Measurements from ENCODE around the gene PPFIA1. TPM values are rescaled to one million over a fixed set of nuclear protein-coding genes. Genes with fewer than 3 reads are reported as not detected.

Gene PPFIA1
- total RNA-seq, 2 donors from 2014 or later = 45.6 to 49.4 TPM

DNA sequence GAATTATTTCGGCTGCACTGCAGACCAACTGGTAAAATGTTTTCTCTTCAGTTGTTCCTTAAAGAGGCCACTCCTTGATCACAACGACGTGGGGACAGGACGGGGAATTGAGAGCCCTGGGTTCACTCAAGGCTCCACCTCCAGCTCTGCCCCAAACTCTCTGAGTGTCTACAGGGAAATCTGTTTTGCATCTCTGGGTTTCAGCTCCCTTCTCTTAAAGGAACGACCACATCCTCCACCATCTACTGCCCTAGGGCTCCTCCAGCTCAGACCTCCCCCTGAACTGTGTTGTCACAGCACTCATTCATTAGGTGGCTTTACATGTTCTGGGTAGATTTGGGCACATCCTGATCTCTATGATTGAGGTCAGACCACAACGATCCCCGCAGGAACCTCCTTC, 5.1 kb upstream of the PPFIA1 start:
- Mint-ChIP-seq H3K27me3 (peaks cover 9% of the 10 kb centered on the region), H3K27ac (no peak overlapping the region), H3K4me1 (peaks cover 6% of the 10 kb centered on the region), H3K4me3 (no peak overlapping the region), H3K36me3 (ENCODE audit: low read depth) (no peaks in the 10 kb centered on the region)
- ATAC-seq (no peak), DNase-seq (no peak)
- no peaks in the 10 kb centered on the region for H3K9me3 ChIP-seq (ENCODE audit: control insufficient read depth, low read length, poor library complexity, severe bottlenecking)

DNA sequence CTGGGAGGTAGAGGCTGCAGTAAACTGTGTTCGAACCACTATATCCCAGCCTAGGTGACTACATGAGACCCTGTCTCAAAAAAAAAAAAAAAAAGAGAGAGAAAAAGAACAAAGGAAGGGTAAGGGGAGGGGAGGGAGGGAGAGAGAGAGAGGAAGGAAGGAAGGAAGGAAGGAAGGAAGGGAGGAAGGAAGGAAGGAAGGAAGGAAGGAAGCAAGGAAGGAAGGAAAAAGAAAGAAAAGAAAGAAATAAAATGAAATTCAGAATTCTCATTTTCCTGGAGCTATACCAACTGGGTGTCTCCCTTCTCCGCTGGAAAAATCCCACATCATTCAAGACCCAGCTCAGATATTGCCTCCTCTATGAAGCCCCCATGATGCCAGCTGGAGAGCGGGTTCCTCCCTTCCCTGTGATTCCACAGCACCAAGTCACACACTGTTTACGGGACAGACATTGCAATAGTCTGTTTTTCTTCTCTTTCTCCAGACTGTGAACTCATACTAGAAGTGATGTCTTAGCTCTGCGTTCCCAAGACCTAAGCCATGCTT, 3.0 kb upstream of the PPFIA1 start:
- H3K27me3 Mint-ChIP-seq = peaks cover 9% of the 10 kb centered on the region
- ATAC-seq = no peak
- no peak overlapping the region for H3K27ac Mint-ChIP-seq
- H3K4me1 Mint-ChIP-seq = peaks cover 12% of the 10 kb centered on the region
- H3K36me3 Mint-ChIP-seq (ENCODE audit: low read depth) = no peaks in the 10 kb centered on the region
- no peak overlapping the region for H3K4me3 Mint-ChIP-seq
- H3K9me3 ChIP-seq (ENCODE audit: control insufficient read depth, low read length, poor library complexity, severe bottlenecking) = no peaks in the 10 kb centered on the region
- DNase-seq = no peak

DNA sequence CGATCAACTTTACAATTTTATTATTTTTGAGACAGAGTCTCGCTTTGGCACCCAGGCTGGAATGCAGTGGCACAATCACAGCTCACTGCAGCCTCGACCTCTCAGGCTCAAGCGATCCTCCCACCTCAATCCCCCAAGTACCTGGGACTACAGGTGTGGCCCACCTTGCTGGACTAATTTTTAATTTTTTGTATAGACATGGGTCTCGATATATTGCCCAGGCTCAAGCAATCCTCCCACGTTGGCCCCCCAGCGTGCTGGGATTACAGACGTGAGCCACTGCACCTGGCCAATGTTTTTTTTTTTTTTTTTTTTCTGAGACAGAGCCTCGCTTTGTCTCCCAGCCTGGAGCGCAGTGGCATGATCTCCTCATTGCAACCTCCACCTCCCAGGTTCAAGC, 2.0 kb upstream of the PPFIA1 start:
- peaks cover 9% of the 10 kb centered on the region for H3K27me3 Mint-ChIP-seq
- no peaks in the 10 kb centered on the region for H3K9me3 ChIP-seq (ENCODE audit: control insufficient read depth, low read length, poor library complexity, severe bottlenecking)
- H3K27ac Mint-ChIP-seq = no peak overlapping the region
- H3K36me3 Mint-ChIP-seq (ENCODE audit: low read depth) = no peaks in the 10 kb centered on the region
- peaks cover 15% of the 10 kb centered on the region for H3K4me1 Mint-ChIP-seq
- ATAC-seq (no peak), DNase-seq (no peak)
- H3K4me3 Mint-ChIP-seq = no peak overlapping the region

DNA sequence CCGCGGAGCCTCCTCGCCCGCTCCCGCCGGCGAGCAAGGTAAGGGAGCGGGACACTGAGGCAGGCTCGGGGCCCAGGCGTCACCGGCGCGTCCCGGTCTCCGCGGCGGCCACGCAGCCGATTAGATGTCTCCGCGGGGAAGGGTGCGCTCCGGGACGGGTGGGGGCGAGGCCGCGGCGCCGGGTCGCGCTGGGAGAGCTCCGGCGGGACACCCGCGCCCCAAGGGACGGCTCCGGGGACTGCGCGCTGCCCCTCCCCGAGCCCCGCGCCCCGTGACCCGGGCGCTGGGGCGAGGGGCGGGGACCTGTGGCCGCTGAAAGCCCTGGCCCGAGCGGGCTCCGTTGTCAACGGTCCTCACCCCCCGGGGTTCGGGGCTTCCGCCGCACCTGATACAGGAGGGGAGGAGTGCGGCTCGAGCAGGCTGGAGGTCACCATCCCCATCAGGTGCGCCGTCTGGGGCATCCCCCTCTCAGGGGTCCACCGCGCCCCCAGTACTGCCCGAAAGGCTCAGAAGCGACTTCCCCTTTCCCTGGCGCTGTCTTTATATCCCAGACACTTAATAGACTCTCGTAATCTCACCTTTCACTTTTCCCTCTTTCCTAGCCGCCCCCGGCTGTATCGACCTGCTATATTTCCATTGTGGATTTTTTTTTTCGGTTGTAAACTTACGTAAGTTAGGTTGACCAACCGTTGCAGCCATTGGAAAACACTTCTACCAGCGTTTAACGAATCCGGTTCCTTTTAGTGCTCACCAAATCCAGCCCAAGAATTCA, 573 bp downstream of the PPFIA1 start:
- no peaks in the 10 kb centered on the region for H3K9me3 ChIP-seq (ENCODE audit: control insufficient read depth, low read length, poor library complexity, severe bottlenecking)
- Mint-ChIP-seq H3K36me3 (ENCODE audit: low read depth) (peaks cover 2% of the 10 kb centered on the region), H3K4me1 (peaks cover 27% of the 10 kb centered on the region), H3K4me3 (peak overlapping the region; percentile 92), H3K27me3 (no peaks in the 10 kb centered on the region), H3K27ac (peak overlapping the region; percentile 87)
- ATAC-seq (peak; percentile 61), DNase-seq (peak; percentile 32 to 56 (median 53))

DNA sequence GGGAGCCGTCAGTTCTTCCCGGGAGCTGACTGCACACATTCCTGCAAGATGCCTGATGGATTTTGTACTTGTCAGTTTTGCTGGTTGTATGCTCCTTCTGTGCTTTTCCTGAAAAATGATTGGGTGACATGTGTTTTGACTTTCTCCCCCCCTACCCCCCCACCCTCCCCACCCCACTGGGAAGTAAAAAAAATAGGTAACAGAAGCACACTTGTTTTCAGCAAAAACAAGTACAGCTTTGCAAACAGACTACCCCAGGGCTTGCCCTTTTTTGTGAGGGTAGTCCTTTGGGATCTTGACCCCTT, 1.1 kb downstream of the PPFIA1 start:
- H3K4me3 Mint-ChIP-seq = peak overlapping the region; percentile 92
- ATAC-seq (no peak), DNase-seq (no peak)
- peak overlapping the region; percentile 87 for H3K27ac Mint-ChIP-seq
- no peaks in the 10 kb centered on the region for H3K27me3 Mint-ChIP-seq
- H3K36me3 Mint-ChIP-seq (ENCODE audit: low read depth) = peaks cover 2% of the 10 kb centered on the region
- H3K9me3 ChIP-seq (ENCODE audit: control insufficient read depth, low read length, poor library complexity, severe bottlenecking) = no peaks in the 10 kb centered on the region
- peaks cover 27% of the 10 kb centered on the region for H3K4me1 Mint-ChIP-seq

DNA sequence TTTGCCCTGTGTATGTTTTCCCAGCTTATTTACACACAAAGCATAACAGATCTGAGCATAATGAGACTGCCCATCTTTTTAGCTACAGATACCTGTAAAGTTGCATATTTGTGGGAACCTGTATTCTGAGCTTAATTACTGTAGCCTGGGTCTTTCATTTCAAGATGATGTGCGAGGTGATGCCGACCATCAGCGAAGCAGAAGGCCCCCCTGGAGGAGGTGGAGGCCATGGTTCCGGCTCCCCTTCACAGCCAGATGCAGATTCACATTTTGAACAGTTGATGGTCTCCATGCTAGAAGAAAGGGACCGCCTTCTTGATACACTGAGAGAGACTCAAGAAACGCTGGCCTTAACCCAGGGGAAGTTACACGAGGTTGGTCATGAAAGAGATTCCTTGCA, 1.5 kb downstream of the PPFIA1 start:
- ATAC-seq (no peak), DNase-seq (no peak)
- no peaks in the 10 kb centered on the region for H3K9me3 ChIP-seq (ENCODE audit: control insufficient read depth, low read length, poor library complexity, severe bottlenecking)
- Mint-ChIP-seq H3K27ac (peak overlapping the region; percentile 87), H3K4me3 (peak overlapping the region; percentile 49), H3K27me3 (no peaks in the 10 kb centered on the region), H3K4me1 (peaks cover 27% of the 10 kb centered on the region), H3K36me3 (ENCODE audit: low read depth) (peaks cover 2% of the 10 kb centered on the region)

DNA sequence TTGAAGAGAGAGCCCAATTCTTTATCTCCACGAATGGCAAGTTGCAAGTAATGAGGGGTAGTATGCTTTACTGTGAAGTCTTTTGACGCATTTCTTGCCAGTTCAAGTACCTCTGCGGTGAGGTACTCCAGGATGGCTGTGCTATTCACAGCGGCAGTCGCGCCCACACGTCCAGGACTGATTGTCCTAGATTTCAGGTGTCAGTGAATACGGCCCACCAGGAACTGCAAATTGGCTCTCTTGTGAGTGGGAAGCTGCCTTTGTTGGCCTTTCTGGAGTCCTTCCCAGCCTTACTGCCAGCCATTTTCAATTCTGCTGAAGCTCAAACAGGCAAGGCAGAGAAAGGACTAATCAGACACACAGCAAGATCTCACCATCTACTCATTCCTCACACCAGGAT, 8.5 kb downstream of the PPFIA1 start:
- H3K4me3 Mint-ChIP-seq = no peak overlapping the region
- ATAC-seq (no peak), DNase-seq (no peak)
- H3K27me3 Mint-ChIP-seq = no peaks in the 10 kb centered on the region
- no peaks in the 10 kb centered on the region for H3K9me3 ChIP-seq (ENCODE audit: control insufficient read depth, low read length, poor library complexity, severe bottlenecking)
- peaks cover 8% of the 10 kb centered on the region for H3K36me3 Mint-ChIP-seq (ENCODE audit: low read depth)
- no peak overlapping the region for H3K27ac Mint-ChIP-seq
- peaks cover 35% of the 10 kb centered on the region for H3K4me1 Mint-ChIP-seq

DNA sequence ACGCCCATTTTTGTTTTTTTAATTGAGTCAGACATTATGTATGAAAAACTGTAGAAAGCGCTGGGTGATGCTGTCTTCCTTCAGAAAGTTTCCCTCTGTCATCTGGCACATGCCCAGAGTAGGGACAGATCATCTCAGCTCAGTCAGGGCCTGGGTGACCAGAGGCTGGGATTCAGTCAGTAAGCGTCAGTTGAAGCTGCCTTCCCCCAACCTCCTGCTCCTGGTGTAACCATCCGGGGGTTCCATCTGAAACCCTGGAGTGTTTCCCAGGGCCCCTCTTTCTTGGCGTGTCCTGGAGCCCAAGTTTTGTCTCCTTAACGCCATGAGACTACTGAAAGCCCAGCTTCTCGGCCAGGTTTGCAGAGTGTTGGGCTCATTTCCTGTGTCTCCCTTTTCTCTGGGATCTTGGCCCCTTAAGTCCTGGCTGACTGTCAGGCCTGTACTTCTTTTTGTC, 10.7 kb downstream of the PPFIA1 start:
- Mint-ChIP-seq H3K36me3 (ENCODE audit: low read depth) (peaks cover 12% of the 10 kb centered on the region), H3K4me1 (peaks cover 27% of the 10 kb centered on the region), H3K27ac (peak overlapping the region; percentile 34), H3K27me3 (no peaks in the 10 kb centered on the region), H3K4me3 (no peak overlapping the region)
- H3K9me3 ChIP-seq (ENCODE audit: control insufficient read depth, low read length, poor library complexity, severe bottlenecking) = no peaks in the 10 kb centered on the region
- no peak for DNase-seq
- no peak for ATAC-seq

DNA sequence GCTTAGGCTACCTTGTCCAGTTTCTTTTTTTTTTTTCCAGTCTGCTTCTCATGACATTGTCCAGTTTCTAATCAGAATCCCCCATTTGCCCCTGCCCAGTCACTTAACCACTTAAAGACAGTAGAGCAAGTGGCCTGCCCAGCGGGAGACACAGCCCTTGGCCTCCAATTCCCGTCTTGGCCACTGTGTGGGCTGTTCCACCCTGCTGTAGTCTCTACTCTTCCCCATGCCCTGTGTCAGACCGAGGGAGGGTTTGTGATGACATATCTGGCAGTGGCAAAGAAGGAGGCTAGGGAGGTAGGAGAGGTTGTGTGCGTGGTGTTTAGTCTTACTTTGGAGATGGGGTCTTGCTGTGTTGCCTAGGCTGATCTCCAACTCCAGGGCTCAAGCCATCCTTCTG, 11.5 kb downstream of the PPFIA1 start:
- H3K36me3 Mint-ChIP-seq (ENCODE audit: low read depth) = peaks cover 12% of the 10 kb centered on the region
- H3K27ac Mint-ChIP-seq = peak overlapping the region; percentile 34

DNA sequence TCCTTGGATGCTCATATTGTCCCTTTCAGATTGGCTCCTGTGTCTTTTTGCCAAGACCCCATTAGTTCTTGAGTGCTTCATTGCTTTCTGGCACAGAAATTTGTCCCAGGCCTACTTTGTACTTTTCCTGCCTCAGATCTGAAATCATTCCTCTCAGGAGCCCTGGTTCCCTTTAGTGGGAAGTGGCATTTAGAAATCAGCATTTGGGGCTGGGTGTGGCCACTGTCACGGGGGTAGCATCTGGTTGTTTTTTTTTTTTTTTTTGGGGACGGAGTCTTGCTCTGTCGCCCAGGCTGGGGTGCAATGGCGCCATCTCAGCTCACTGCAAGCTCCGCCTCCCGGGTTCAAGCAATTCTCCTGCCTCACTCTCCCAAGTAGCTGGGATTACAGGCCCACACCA, 18.2 kb downstream of the PPFIA1 start:
- Mint-ChIP-seq H3K27me3 (no peaks in the 10 kb centered on the region), H3K4me1 (peaks cover 22% of the 10 kb centered on the region), H3K36me3 (ENCODE audit: low read depth) (peaks cover 9% of the 10 kb centered on the region), H3K4me3 (no peak overlapping the region), H3K27ac (no peak overlapping the region)
- no peak for ATAC-seq
- no peak for DNase-seq
- H3K9me3 ChIP-seq (ENCODE audit: control insufficient read depth, low read length, poor library complexity, severe bottlenecking) = no peaks in the 10 kb centered on the region

More for the DNA sequence above, 11.5 kb downstream of the PPFIA1 start:
- H3K9me3 ChIP-seq (ENCODE audit: control insufficient read depth, low read length, poor library complexity, severe bottlenecking) = no peaks in the 10 kb centered on the region
- H3K4me1 Mint-ChIP-seq = peaks cover 30% of the 10 kb centered on the region
- ATAC-seq (no peak), DNase-seq (no peak)
- no peak overlapping the region for H3K4me3 Mint-ChIP-seq
- H3K27me3 Mint-ChIP-seq = no peaks in the 10 kb centered on the region

DNA sequence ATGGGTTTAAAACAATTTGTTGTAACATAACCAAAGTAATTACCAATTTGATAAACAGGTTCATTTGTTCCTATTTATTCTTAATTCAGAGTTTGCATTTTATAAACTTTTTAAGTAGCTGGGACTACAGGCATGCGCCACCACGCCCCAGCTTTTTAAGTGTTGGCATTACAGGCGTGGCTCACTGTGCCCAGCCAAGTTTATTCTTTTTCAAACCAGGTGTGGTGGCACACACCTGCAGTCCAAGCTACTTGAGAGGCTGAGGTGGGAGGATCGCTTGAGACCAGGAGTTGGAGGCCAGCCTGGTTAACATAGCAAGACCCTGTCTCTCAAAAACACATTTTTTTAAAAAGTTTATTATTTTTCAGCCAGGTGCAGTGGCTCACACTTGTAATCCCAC, 19.1 kb downstream of the PPFIA1 start:
- ATAC-seq (no peak), DNase-seq (no peak)
- no peak overlapping the region for H3K27ac Mint-ChIP-seq
- H3K36me3 Mint-ChIP-seq (ENCODE audit: low read depth) = peaks cover 6% of the 10 kb centered on the region
- no peak overlapping the region for H3K4me3 Mint-ChIP-seq
- H3K9me3 ChIP-seq (ENCODE audit: control insufficient read depth, low read length, poor library complexity, severe bottlenecking) = no peaks in the 10 kb centered on the region
- H3K27me3 Mint-ChIP-seq = no peaks in the 10 kb centered on the region
- peaks cover 20% of the 10 kb centered on the region for H3K4me1 Mint-ChIP-seq

DNA sequence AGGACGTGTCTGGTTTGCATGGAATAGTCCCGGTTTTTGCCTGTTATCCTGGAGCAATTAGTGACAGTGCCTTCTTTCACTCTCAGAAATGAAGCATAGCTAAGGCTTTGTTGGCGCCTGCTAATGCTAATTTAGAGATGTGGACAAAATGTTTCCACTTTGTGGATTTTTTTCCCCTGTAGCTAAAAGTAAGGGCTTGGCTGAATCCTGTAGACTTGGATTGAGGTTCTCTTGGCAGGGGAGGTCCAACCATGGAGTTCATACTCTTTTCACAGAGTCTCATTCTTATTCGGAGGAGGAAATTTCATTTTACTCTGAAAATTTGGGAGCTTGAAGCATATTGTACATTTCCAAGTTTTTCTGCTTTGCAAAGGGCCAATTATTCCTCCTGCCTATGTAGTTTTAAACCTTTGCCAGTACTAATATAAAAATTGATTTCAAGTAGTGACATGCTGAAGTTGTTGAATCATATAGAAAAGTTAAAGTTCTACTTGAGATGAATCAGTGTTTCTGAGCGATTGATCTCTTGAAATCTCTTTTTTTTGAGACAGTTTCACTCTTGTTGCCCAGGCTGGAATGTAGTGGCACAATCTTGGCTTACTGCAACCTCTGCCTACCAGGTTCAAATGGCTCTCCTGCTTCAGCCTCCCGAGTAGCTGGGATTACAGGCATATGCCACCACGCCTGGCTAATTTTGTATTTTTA, 20.0 kb downstream of the PPFIA1 start:
- peaks cover 5% of the 10 kb centered on the region for H3K36me3 Mint-ChIP-seq (ENCODE audit: low read depth)
- DNase-seq (no peak), ATAC-seq (no peak)
- H3K27me3 Mint-ChIP-seq = no peaks in the 10 kb centered on the region
- H3K4me3 Mint-ChIP-seq = no peak overlapping the region
- H3K4me1 Mint-ChIP-seq = peaks cover 20% of the 10 kb centered on the region
- no peak overlapping the region for H3K27ac Mint-ChIP-seq
- H3K9me3 ChIP-seq (ENCODE audit: control insufficient read depth, low read length, poor library complexity, severe bottlenecking) = no peaks in the 10 kb centered on the region

DNA sequence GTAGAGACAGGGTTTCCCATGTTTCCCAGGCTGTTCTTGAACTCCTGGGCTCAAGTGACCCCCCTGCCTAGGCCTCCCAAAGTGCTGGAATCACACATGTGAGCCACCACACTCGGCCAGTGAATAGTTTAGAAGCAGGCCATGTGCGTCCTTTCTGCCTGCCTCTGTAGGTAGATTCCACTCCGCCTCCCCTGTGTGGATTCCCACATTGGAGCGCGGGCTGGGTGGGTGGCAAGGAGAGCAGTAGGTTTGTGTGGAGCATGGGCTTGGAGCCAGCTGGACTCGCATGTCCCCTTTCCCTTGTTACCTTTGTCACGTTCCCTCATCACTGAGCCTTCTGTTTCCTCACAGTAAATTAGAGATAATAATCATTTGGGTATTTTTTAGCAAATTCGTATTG, 21.7 kb downstream of the PPFIA1 start:
- no peaks in the 10 kb centered on the region for H3K27me3 Mint-ChIP-seq
- H3K36me3 Mint-ChIP-seq (ENCODE audit: low read depth) = peaks cover 2% of the 10 kb centered on the region
- H3K27ac Mint-ChIP-seq = no peak overlapping the region
- peaks cover 19% of the 10 kb centered on the region for H3K4me1 Mint-ChIP-seq
- no peaks in the 10 kb centered on the region for H3K9me3 ChIP-seq (ENCODE audit: control insufficient read depth, low read length, poor library complexity, severe bottlenecking)
- ATAC-seq = no peak
- DNase-seq = no peak
- H3K4me3 Mint-ChIP-seq = no peak overlapping the region
